OCI-LY7 (cell line): ENCODE data around the gene PDGFD. TPM values are rescaled to one million over a fixed set of nuclear protein-coding genes. Genes with fewer than 3 reads are reported as not detected.

Experiments
- BruUV-seq: library from RNA; stranded (reverse); fragments of 400-500 nt; replicated peaks from 2 replicates; lab custom pipeline; 2021; lab: Mats Ljungman, UMichigan
- CTCF ChIA-PET: fragments of 300-600 bp; sonication (Branson Sonifier 250); formaldehyde crosslinking; loops from one replicate; lab custom pipeline; 2022; ENCODE audit warnings: antibody characterized with exemption; ENCODE audit not compliant: unreplicated experiment; lab: Charles Lee
- POLR2A ChIA-PET: fragments of 300-600 bp; sonication (Branson Sonifier 250); formaldehyde crosslinking; loops from one replicate; lab custom pipeline; 2022; ENCODE audit warnings: antibody characterized with exemption; lab: Charles Lee
- DNase-seq: peaks from one replicate; pipeline ENCODE4 v3.0.0-alpha.2; 2015; ENCODE audit warnings: low spot score
- H2AFZ ChIP-seq: fragments of 200-600 bp; sonication (generic), shearing (Covaris generic); 2 replicates; pipeline ENCODE4 v1.6.1; 2014; ENCODE audit warnings: mild to moderate bottlenecking, antibody characterized with exemption, low read length, moderate library complexity
- H3K27ac ChIP-seq: fragments of 200-600 bp; sonication (generic); 2 replicates; pipeline ENCODE4 v1.5.1; 2014; ENCODE audit warnings: mixed run types, low read depth, mild to moderate bottlenecking, moderate library complexity, low read length, inconsistent platforms; ENCODE audit not compliant: poor library complexity, severe bottlenecking
- H3K36me3 ChIP-seq: fragments of 200-600 bp; sonication (generic); 2 replicates; pipeline ENCODE4 v1.6.1; 2014; ENCODE audit warnings: mild to moderate bottlenecking, antibody characterized with exemption, low read length, moderate library complexity, mixed read lengths; ENCODE audit not compliant: insufficient read depth
- H3K4me1 ChIP-seq: fragments of 200-600 bp; sonication (generic); 2 replicates; pipeline ENCODE4 v1.5.1; 2014; ENCODE audit warnings: mild to moderate bottlenecking, low read length; ENCODE audit not compliant: insufficient read depth, poor library complexity, severe bottlenecking
- H3K4me2 ChIP-seq: fragments of 200-600 bp; sonication (generic); 2 replicates; pipeline ENCODE4 v1.6.1; 2014; ENCODE audit warnings: mild to moderate bottlenecking, low read length
- H3K4me3 ChIP-seq: fragments of 200-600 bp; sonication (generic); 2 replicates; pipeline ENCODE4 v1.5.1; 2014; ENCODE audit warnings: mild to moderate bottlenecking, low read depth, low read length; ENCODE audit not compliant: poor library complexity, severe bottlenecking
- H3K79me2 ChIP-seq: fragments of 200-600 bp; sonication (generic); 2 replicates; pipeline ENCODE4 v1.6.1; 2016; ENCODE audit warnings: low read depth, mild to moderate bottlenecking, low read length, moderate library complexity, mixed read lengths; ENCODE audit not compliant: insufficient read depth
- H3K9me2 ChIP-seq: fragments of 200-600 bp; sonication (generic); 2 replicates; pipeline ENCODE4 v1.6.1; 2016; ENCODE audit warnings: mild to moderate bottlenecking, low read length, mixed read lengths; ENCODE audit not compliant: insufficient read depth
- H3K9me3 ChIP-seq: fragments of 200-600 bp; sonication (generic); 2 replicates; pipeline ENCODE4 v1.6.1; 2014; ENCODE audit warnings: mild to moderate bottlenecking, mixed run types, low read length, mixed read lengths
- H4K20me1 ChIP-seq: fragments of 200-600 bp; sonication (generic); 2 replicates; pipeline ENCODE4 v1.6.1; 2014; ENCODE audit warnings: mild to moderate bottlenecking, antibody characterized with exemption, low read length, moderate library complexity, mixed read lengths; ENCODE audit not compliant: insufficient read depth
- CTCF ChIP-seq: fragments of 200-600 bp; sonication (generic); conservative IDR thresholded peaks from 2 replicates; pipeline ENCODE4 v1.5.1; 2014; ENCODE audit warnings: mild to moderate bottlenecking, antibody characterized with exemption, low read length, moderate library complexity, mixed read lengths
- EZH2phosphoT487 ChIP-seq: fragments of 200-600 bp; sonication (generic); IDR thresholded peaks from 2 replicates; pipeline ENCODE4 v1.6.1; 2018; ENCODE audit warnings: low read depth, borderline replicate concordance, mild to moderate bottlenecking, mixed run types, antibody characterized with exemption, low read length, moderate library complexity, mixed read lengths
- intact Hi-C: fragments of 100-400 bp; cut with micrococcal nuclease; formaldehyde crosslinking; loops from one replicate; pipeline ENCODE4 v1.10.0; 2022; ENCODE audit not compliant: unreplicated experiment
- total RNA-seq, 2 experiments: library from RNA; depleted of rRNA in 1 of 2; stranded (reverse); fragments of >200 nt in 1 of 2; shearing (Covaris generic) in 1 of 2; gene quantifications; 2 replicates each; pipeline ENCODE4 v1.2.3, GENCODE V29; 2014 to 2022

PDGFD gene
- total RNA-seq, 2 experiments from 2014 or later = 1.0 to 6.0 TPM

GRCh38 chr11:104198576-104198975 is 34.6 kb upstream of the PDGFD start:
- ChIA-PET CTCF (no interaction called here), POLR2A (no interaction called here)
- TF ChIP-seq CTCF (no peak), EZH2phosphoT487 (no peak)
- intact Hi-C loops = no loop called here
- no peaks in the 10 kb centered on the region for H3K36me3 ChIP-seq
- DNase-seq = no peak
- H3K9me3 ChIP-seq = no peaks in the 10 kb centered on the region
- H2AFZ ChIP-seq = no peak overlapping the region
- H3K27ac ChIP-seq = no peak overlapping the region
- BruUV-seq = no TSS peak
- no peaks in the 10 kb centered on the region for H3K9me2 ChIP-seq
- no peak overlapping the region for H3K4me2 ChIP-seq
- no peak overlapping the region for H3K4me3 ChIP-seq
- no peaks in the 10 kb centered on the region for H3K4me1 ChIP-seq
- H4K20me1 ChIP-seq = no peaks in the 10 kb centered on the region
- H3K79me2 ChIP-seq = no peaks in the 10 kb centered on the region

- Histone ChIP-seq H3K36me3 (no peaks in the 10 kb centered on the region), H3K4me1 (no peaks in the 10 kb centered on the region), H3K4me2 (no peak overlapping the region), H3K79me2 (no peaks in the 10 kb centered on the region), H3K4me3 (no peak overlapping the region), H3K27ac (no peak overlapping the region), H2AFZ (no peak overlapping the region), H3K9me2 (no peaks in the 10 kb centered on the region), H3K9me3 (no peaks in the 10 kb centered on the region), H4K20me1 (no peaks in the 10 kb centered on the region)
- no TSS peak for BruUV-seq
- no peak for DNase-seq
- ChIA-PET POLR2A (interaction anchor here (0.7 kb wide), 1 partner anchor 17 kb away, joined by 4 read pairs; no protein-coding TSS in a partner anchor), CTCF (no interaction called here)
- no peak for TF ChIP-seq CTCF
- no peak for TF ChIP-seq EZH2phosphoT487
- intact Hi-C loops = no loop called here
These were observed 27.2 kb upstream of the PDGFD start for GRCh38 chr11:104191124-104191523.

GRCh38 chr11:104183593-104183992 is 19.6 kb upstream of the PDGFD start:
- no peak for TF ChIP-seq CTCF
- TF ChIP-seq EZH2phosphoT487 = no peak
- DNase-seq = no peak
- no peaks in the 10 kb centered on the region for H4K20me1 ChIP-seq
- H3K4me3 ChIP-seq = no peak overlapping the region
- H3K4me2 ChIP-seq = no peak overlapping the region
- ChIA-PET CTCF (no interaction called here), POLR2A (no interaction called here)
- no peak overlapping the region for H2AFZ ChIP-seq
- intact Hi-C loops = no loop called here
- H3K79me2 ChIP-seq = no peaks in the 10 kb centered on the region
- no peaks in the 10 kb centered on the region for H3K4me1 ChIP-seq
- H3K9me2 ChIP-seq = no peaks in the 10 kb centered on the region
- H3K27ac ChIP-seq = no peak overlapping the region
- H3K36me3 ChIP-seq = no peaks in the 10 kb centered on the region
- no peaks in the 10 kb centered on the region for H3K9me3 ChIP-seq
- no TSS peak for BruUV-seq
